T-helper 9 cell (primary cell): ENCODE data around the gene RTP3.
"Not testable (repeated sequence)": the region's sequence is repeated elsewhere in the genome, so short reads cannot be mapped to it uniquely, and the experiment has no call there.

Source experiments
- DNase-seq: peaks from one replicate; pipeline ENCODE4 v3.0.0-alpha.2; 2020

The RTP3 gene

DNA sequence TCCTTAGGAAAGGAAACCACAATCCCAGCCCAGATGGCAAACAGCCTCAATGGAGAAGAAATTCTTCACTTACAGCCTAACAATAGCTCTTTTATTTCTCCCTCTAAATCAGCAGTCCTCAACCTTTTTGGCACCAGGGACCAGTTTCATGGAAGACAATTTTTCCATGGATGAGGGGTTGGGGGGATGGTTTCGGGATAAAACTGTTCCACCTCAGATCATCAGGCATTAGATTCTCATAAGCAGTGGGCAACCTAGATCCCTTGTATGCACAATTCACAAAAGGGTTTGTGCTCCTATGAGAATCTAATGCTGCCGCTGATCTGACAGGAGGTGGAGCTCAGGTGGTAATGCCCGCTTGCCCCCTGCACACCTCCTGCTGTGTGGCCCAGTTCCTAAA lies 50.8 kb downstream of the RTP3 start:
- DNase-seq, result not testable (repeated sequence)

DNA sequence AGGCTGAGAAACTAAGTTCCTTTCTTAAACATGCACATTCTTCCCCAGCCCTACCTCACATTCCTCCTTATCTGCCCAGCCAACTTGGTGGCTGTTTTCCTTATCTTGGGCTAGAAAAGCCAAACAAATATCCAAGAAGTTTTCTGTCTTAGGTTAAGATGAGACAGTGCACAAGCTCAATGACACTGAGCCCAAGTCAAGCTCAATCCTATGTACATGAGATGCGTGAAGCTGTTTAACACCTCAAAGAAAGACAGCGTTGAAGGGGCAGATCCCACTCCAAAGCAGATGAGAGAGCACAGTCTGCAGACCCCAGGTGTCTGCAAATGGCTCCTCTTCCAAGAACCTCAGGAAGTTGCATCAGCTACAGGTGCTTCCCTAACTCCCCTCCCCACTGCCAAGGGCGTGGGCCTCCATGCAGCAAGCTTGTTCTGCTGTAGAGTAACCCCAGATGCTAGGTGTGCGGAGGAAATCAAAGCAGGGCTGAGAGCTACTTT lies 51.7 kb downstream of the RTP3 start:
- DNase-seq, result no peak

DNA sequence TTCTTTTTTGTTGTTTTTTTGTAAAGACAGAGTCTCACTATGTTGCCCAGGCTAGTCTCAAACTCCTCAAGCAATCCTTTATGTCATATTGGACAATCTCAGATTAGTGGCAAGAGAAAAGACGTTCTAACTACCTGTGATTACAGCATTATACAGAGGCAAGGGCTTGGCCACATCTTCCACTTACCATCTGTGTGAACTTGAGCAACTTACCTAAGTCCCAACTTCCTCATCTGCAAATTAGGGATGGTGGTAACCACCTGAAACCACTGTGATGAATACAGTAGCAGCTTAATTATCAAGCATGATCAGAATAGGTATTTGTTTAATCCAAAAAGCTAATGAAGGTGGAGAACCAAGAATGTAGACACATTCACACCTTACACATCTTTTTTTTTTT lies 52.2 kb downstream of the RTP3 start:
- DNase-seq, result no peak
